ENCODE data around the gene LCE4A. TPM values are rescaled to one million over a fixed set of nuclear protein-coding genes. Genes with fewer than 3 reads are reported as not detected.

The LCE4A gene
- total and polyA plus RNA-seq, 9 of the 15 experiments (the other 6 are each of a cell fraction or from before 2014, with no cell fraction given): not detected

DNA sequence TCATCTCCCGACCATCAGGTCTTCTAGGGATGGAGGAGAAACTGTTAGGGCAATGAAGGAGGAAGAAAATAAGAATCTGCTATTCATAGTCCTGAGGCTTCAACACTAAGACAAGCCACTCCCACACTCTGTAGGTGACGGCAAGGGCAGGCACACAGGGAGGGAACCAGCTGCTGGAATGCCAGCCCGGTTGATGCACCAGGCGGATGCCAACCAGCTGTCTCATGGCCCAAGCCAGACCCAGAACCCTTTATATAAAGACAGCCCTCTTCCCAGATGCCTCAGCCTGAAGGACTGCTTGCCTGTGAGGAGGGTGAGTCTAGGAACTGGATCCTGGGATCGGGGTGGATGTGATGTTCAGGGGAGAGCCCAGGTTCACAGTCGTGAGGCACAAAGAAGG, 49.8 kb downstream of the LCE4A start, which contains the start of gene KPRP (continued):
- TF ChIP-seq ARID3B (CRISPR knock-in tag; IDR thresholded peaks at IDR 0.05; ENCODE audit: borderline replicate concordance) (no peak), ZFP36 (IDR thresholded peaks at IDR 0.05; ENCODE audit: low read depth, low read length, partially characterized antibody) (no peak), CCAR2 (IDR thresholded peaks at IDR 0.05; ENCODE audit: low read depth, low read length) (no peak), ZNF699 (CRISPR knock-in tag; IDR thresholded peaks at IDR 0.05; ENCODE audit: insufficient replicate concordance) (no peak), GTF2F1 (IDR thresholded peaks at IDR 0.05; ENCODE audit: low read depth, low read length) (no peak), IFI16 (CRISPR knock-in tag; IDR thresholded peaks at IDR 0.05) (no peak), ZBTB49 (CRISPR knock-in tag; IDR thresholded peaks at IDR 0.05; ENCODE audit: borderline replicate concordance) (no peak), USF2 (CRISPR knock-in tag; IDR thresholded peaks at IDR 0.05) (no peak)

Data from K562 (cell line).